Left lobe of liver (tissue), 2 donors: ENCODE data around the gene CPT1B. TPM values are rescaled to one million over a fixed set of nuclear protein-coding genes. Genes with fewer than 3 reads are reported as not detected.
"Not testable (repeated sequence)": the region's sequence is repeated elsewhere in the genome, so short reads cannot be mapped to it uniquely, and the experiment has no call there.

Experiments
- ATAC-seq: fragments of 200-7000 bp; cut with Tn5 transposase; one replicate; pipeline ENCODE4 v1.9.1; 2020; ENCODE audit warnings: mild to moderate bottlenecking, moderate library complexity
- DNase-seq: peaks from one replicate; pipeline ENCODE4 v3.0.0-alpha.2; 2020; ENCODE audit warnings: low spot score
- total RNA-seq: library from RNA; stranded (reverse); gene quantifications from one replicate; pipeline ENCODE4 v1.2.1, GENCODE V29; 2021
- donor health status: DM: no; HTN: no; CAD: no; lungs with moderate emphysema.
- donor health status: DM: no; HTN: yes; CAD: no.

CPT1B gene
- total RNA-seq, 1 donor from 2014 or later = 24.7 TPM

GRCh38 chr22:50529897-50530579, 48.2 kb downstream of the CPT1B start, which contains the start of gene TYMP:
TSS of gene TYMP (minus strand) at chr22:50530012. CDS start at chr22:50529709, 303 bp downstream.
- DNase-seq (peak; percentile 96), ATAC-seq (peak; percentile 51)

- ATAC-seq (no peak), DNase-seq (no peak)
Observed at GRCh38 chr22:50529416-50529896, 48.8 kb downstream of the CPT1B start.

GRCh38 chr22:50528682-50529415, 49.4 kb downstream of the CPT1B start:
- ATAC-seq = no peak
- peak; percentile 58 for DNase-seq

GRCh38 chr22:50527921-50528681, 50.1 kb downstream of the CPT1B start:
- DNase-seq = peak; percentile 48
- ATAC-seq = no peak

GRCh38 chr22:50526834-50527801, 51.1 kb downstream of the CPT1B start:
- DNase-seq (peak; percentile 75), ATAC-seq (peak; percentile 6)

- DNase-seq (peak; percentile 84), ATAC-seq (peak; percentile 35)
Observed at GRCh38 chr22:50526108-50526833, 52.0 kb downstream of the CPT1B start.

- DNase-seq (no peak), ATAC-seq (peak; percentile 10)
Observed at GRCh38 chr22:50525858-50526107, 52.4 kb downstream of the CPT1B start.

GRCh38 chr22:50525104-50525857, 52.9 kb downstream of the CPT1B start, which contains the start of gene SCO2:
TSS of gene SCO2 (minus strand) at chr22:50525598. CDS start at chr22:50524411, 1,187 bp downstream.
- ATAC-seq (peak; percentile 53), DNase-seq (peak; percentile 97)

- DNase-seq (no peak), ATAC-seq (no peak)
Observed at GRCh38 chr22:50524676-50525103, 53.5 kb downstream of the CPT1B start.

- ATAC-seq (no peak), DNase-seq (no peak)
Observed at GRCh38 chr22:50523806-50524675, 54.2 kb downstream of the CPT1B start.

GRCh38 chr22:50523458-50523805, 54.8 kb downstream of the CPT1B start:
- ATAC-seq (no peak), DNase-seq (no peak)

GRCh38 chr22:50522806-50523438, 55.3 kb downstream of the CPT1B start:
- ATAC-seq (no peak), DNase-seq (no peak)

GRCh38 chr22:50522208-50522805, 55.9 kb downstream of the CPT1B start:
- ATAC-seq (no peak), DNase-seq (no peak)

- DNase-seq = no peak
Observed at GRCh38 chr22:50521710-50522109, 56.5 kb downstream of the CPT1B start.

GRCh38 chr22:50520826-50521453, 57.3 kb downstream of the CPT1B start:
- DNase-seq (no peak), ATAC-seq (no peak)

More at GRCh38 chr22:50521710-50522109, 56.5 kb downstream of the CPT1B start:
- no peak for ATAC-seq

GRCh38 chr22:50520184-50520583, 58.0 kb downstream of the CPT1B start:
- not testable (repeated sequence) for ATAC-seq, DNase-seq

- DNase-seq (no peak), ATAC-seq (no peak)
Observed at GRCh38 chr22:50519151-50519550, 59.1 kb downstream of the CPT1B start.
